K562 (cell line): Measurements from ENCODE around the gene MED19. TPM values are rescaled to one million over a fixed set of nuclear protein-coding genes. Genes with fewer than 3 reads are reported as not detected.

Experiments
- ATAC-seq: fragments of 200-7000 bp; cut with Tn5 transposase; 3 replicates; pipeline ENCODE4 v1.9.1; 2020; ENCODE audit warnings: moderate library complexity
- BruUV-seq: library from RNA; stranded (reverse); fragments of 400-500 nt; replicated peaks from 2 replicates; lab custom pipeline; 2021; lab: Mats Ljungman, UMichigan
- CTCF ChIA-PET: fragments of 300-600 bp; formaldehyde crosslinking; extraction: SDS; loops from one replicate; lab custom pipeline; 2021; ENCODE audit warnings: low intra/inter-chr PET ratio; lab: Yijun Ruan, JAX
- POLR2A ChIA-PET: fragments of 300-600, 350-650 bp; sonication (Branson Sonifier 250); formaldehyde crosslinking; extraction: SDS; loops from one replicate; lab custom pipeline; 2021; ENCODE audit warnings: antibody characterized with exemption, inconsistent platforms; lab: Yijun Ruan, JAX
- DNase-seq, 4 experiments: peaks; one replicate each; pipeline versions ENCODE4 v3.0.0 to v3.0.0-alpha.2; 2011 to 2018; ENCODE audit warnings: low spot score in 3 of 4, mixed read lengths in 3 of 4; ENCODE audit errors: extremely low read depth in 1 of 4
- FAIRE-seq: peaks from 2 replicates; lab custom pipeline; 2011; peaks lifted over from hg19 to GRCh38; lab: Jason Lieb, UNC
- H2AFZ ChIP-seq: 2 replicates; pipeline ENCODE4 v1.6.0; 2011; ENCODE audit warnings: low read depth, low read length, control low read depth, inconsistent platforms
- H3K27ac ChIP-seq: fragments of 200-600 bp; 3 replicates; pipeline ENCODE4 v1.8.0; 2011; ENCODE audit warnings: low read depth, mild to moderate bottlenecking, control low read depth, inconsistent platforms, low read length, moderate library complexity, mixed read lengths; ENCODE audit errors: extremely low read depth
- H3K27me3 ChIP-seq, 2 experiments: fragments of 300-600 bp in 1 of 2; 2 replicates in 1 of 2; 3 replicates in 1 of 2; pipeline versions ENCODE4 v1.6.0 to v1.8.0; 2011; ENCODE audit warnings: inconsistent platforms in 2 of 2, low read length in 2 of 2, mild to moderate bottlenecking in 1 of 2, mixed read lengths in 1 of 2, moderate library complexity in 1 of 2; ENCODE audit not compliant: control insufficient read depth in 2 of 2, insufficient read depth in 2 of 2
- H3K36me3 ChIP-seq: fragments of 300-600 bp; 3 replicates; pipeline ENCODE4 v1.8.0; 2011; ENCODE audit warnings: mild to moderate bottlenecking, low read length, inconsistent platforms; ENCODE audit not compliant: control insufficient read depth, insufficient read depth
- H3K4me1 ChIP-seq, 2 experiments: fragments of 200-600 bp in 1 of 2; replicated peaks in 1 of 2; 2 replicates in 1 of 2; 3 replicates in 1 of 2; pipeline versions ENCODE4 v1.5.1 to v1.8.0; 2011; ENCODE audit warnings: inconsistent platforms in 2 of 2, low read length in 2 of 2, mild to moderate bottlenecking in 1 of 2, mixed read lengths in 1 of 2, moderate library complexity in 1 of 2; ENCODE audit not compliant: control insufficient read depth in 2 of 2, insufficient read depth in 2 of 2
- H3K4me2 ChIP-seq: 2 replicates; pipeline ENCODE4 v1.6.1; 2011; ENCODE audit warnings: low read length, control low read depth, inconsistent platforms, mixed read lengths; ENCODE audit not compliant: insufficient read depth
- H3K4me3 ChIP-seq: fragments of 200-600 bp; sonication (generic), shearing (Covaris generic); 2 replicates; pipeline ENCODE4 v1.5.1; 2016; ENCODE audit warnings: control low read depth, inconsistent platforms
- H3K79me2 ChIP-seq: fragments of 200-600 bp; 3 replicates; pipeline ENCODE4 v1.8.0; 2011; ENCODE audit warnings: low read length, inconsistent platforms; ENCODE audit not compliant: control insufficient read depth, insufficient read depth
- H3K9ac ChIP-seq, 2 experiments: 2 replicates each; pipeline versions ENCODE4 v1.6.0 to v1.6.1; 2011; ENCODE audit warnings: low read depth in 2 of 2, low read length in 2 of 2, control low read depth in 1 of 2, inconsistent platforms in 1 of 2, mild to moderate bottlenecking in 1 of 2, mixed read lengths in 1 of 2; ENCODE audit not compliant: insufficient read depth in 1 of 2
- H3K9me1 ChIP-seq: one replicate; pipeline ENCODE4 v1.6.0; 2011; ENCODE audit warnings: inconsistent platforms, mild to moderate bottlenecking, low read length, moderate library complexity; ENCODE audit not compliant: control insufficient read depth, insufficient read depth
- H3K9me3 ChIP-seq: replicated peaks from 2 replicates; pipeline ENCODE4 v1.5.1; 2011; ENCODE audit warnings: low read depth, low read length, inconsistent platforms; ENCODE audit not compliant: control insufficient read depth, insufficient read depth
- H4K20me1 ChIP-seq: replicated peaks from 2 replicates; pipeline ENCODE4 v1.6.1; 2011; ENCODE audit warnings: low read length, inconsistent platforms, mixed read lengths; ENCODE audit not compliant: control insufficient read depth, insufficient read depth
- CBX5 ChIP-seq: IDR thresholded peaks from 2 replicates; pipeline ENCODE4 v1.6.1; 2014; ENCODE audit warnings: low read depth, borderline replicate concordance
- CC2D1A ChIP-seq: fragments of 450-650 bp; IDR thresholded peaks from 2 replicates; pipeline ENCODE4 v1.6.1; 2017; ENCODE audit warnings: mild to moderate bottlenecking
- CHD2 ChIP-seq: IDR thresholded peaks from 2 replicates; pipeline ENCODE4 v1.6.1; 2011; ENCODE audit warnings: low read depth, low read length
- EWSR1 ChIP-seq: fragments of 450-650 bp; IDR thresholded peaks from 2 replicates; pipeline ENCODE4 v1.6.1; 2018; ENCODE audit warnings: borderline replicate concordance, mild to moderate bottlenecking, low read depth, moderate library complexity; ENCODE audit not compliant: partially characterized antibody
- NCOR1 ChIP-seq: fragments of 450-650 bp; IDR thresholded peaks from 2 replicates; pipeline ENCODE4 v1.6.1; 2016; ENCODE audit warnings: mild to moderate bottlenecking, moderate library complexity
- NRF1 ChIP-seq, 2 experiments: fragments of 450-650 bp; IDR thresholded peaks in 1 of 2; conservative IDR thresholded peaks in 1 of 2; 2 replicates each; pipeline ENCODE4 v1.6.1; 2014; ENCODE audit warnings: mild to moderate bottlenecking in 2 of 2
- POLR2H ChIP-seq: IDR thresholded peaks from 2 replicates; pipeline ENCODE4 v1.6.1; 2016; ENCODE audit warnings: missing genetic modification characterization, low read depth, mild to moderate bottlenecking, control low read depth, missing compliant biosample characterization, moderate library complexity
- RBM22 ChIP-seq: fragments of 200-400 bp; formaldehyde crosslinking; IDR thresholded peaks from 2 replicates; pipeline ENCODE4 v1.6.1; 2018; ENCODE audit warnings: low read length, low read depth; ENCODE audit not compliant: poor library complexity, severe bottlenecking
- RBM34 ChIP-seq: fragments of 200-400 bp; formaldehyde crosslinking; IDR thresholded peaks from 2 replicates; pipeline ENCODE4 v1.6.1; 2018; ENCODE audit warnings: low read length, borderline replicate concordance; ENCODE audit not compliant: insufficient read depth
- RFX5 ChIP-seq: IDR thresholded peaks from 2 replicates; pipeline ENCODE4 v1.6.1; 2011; ENCODE audit warnings: low read depth, mild to moderate bottlenecking, improper control_type of control experiment, low read length
- SMAD2 ChIP-seq: fragments of 150-350 bp; IDR thresholded peaks from 2 replicates; pipeline ENCODE4 v1.6.1; 2014; ENCODE audit warnings: low read depth, mild to moderate bottlenecking, low read length
- ZNF12 ChIP-seq: sonication (generic); formaldehyde crosslinking; IDR thresholded peaks from 2 replicates; pipeline ENCODE4 v1.4.0; 2020; ENCODE audit warnings: mild to moderate bottlenecking, missing genetic modification reagents
- ZNF175 ChIP-seq: fragments of 200-800 bp; sonication (Bioruptor generic); IDR thresholded peaks from 2 replicates; pipeline ENCODE4 v1.6.1; 2016; ENCODE audit warnings: low read depth, mild to moderate bottlenecking, missing genetic modification characterization, missing compliant biosample characterization
- ZNF197 ChIP-seq: fragments of 200-800 bp; sonication (Bioruptor generic); IDR thresholded peaks from 2 replicates; pipeline ENCODE4 v1.6.1; 2016; ENCODE audit warnings: low read depth, missing genetic modification characterization, missing compliant biosample characterization
- WGBS: fragments of 100-300 bp; shearing (Covaris generic); methylation state at CpG from one replicate; pipeline ENCODE4 v1.1.6; 2016; ENCODE audit warnings: low coverage, mixed read lengths; ENCODE audit not compliant: insufficient coverage; ENCODE audit errors: missing lambda C conversion rate; 5-methylcytosine and 5-hydroxymethylcytosine counted together
- in situ Hi-C: fragments of 300-500 bp; cut with MboI; formaldehyde crosslinking; loops from 4 replicates; pipeline ENCODE4 v1.15.0; 2018; ENCODE audit warnings: inconsistent platforms, mixed read lengths
- intact Hi-C: fragments of 100-400 bp; cut with micrococcal nuclease; formaldehyde crosslinking; loops from 2 replicates; pipeline ENCODE4 v1.14.2; 2022
- polyA plus RNA-seq, 8 experiments: library from polyadenylated mRNA; depleted of rRNA in 4 of 8; stranded (reverse) in 5 of 8; unstranded in 3 of 8; fragments of >200 nt; fragmentation: Nextera tagmentation in 2 of 8; fragmentation: Illumina TruSeq in 1 of 8; extraction: Ambion mirVana in 2 of 8; extraction: Trizol in 1 of 8; gene quantifications; 2 replicates each; pipeline versions ENCODE4 v1.2.1 to v1.2.3, GENCODE V29; 2011 to 2014; ENCODE audit warnings: inconsistent platforms in 1 of 8, missing spikeins in 1 of 8
- total RNA-seq, 7 experiments: library from RNA; depleted of rRNA in 6 of 7; stranded (reverse); fragments of >200 nt in 6 of 7; fragmentation: Illumina TruSeq in 2 of 7; extraction: Trizol in 2 of 7; gene quantifications; 2 replicates each; pipeline versions ENCODE4 v1.2.1 to v1.2.3, GENCODE V29; 2011 to 2021; ENCODE audit warnings: low replicate concordance in 1 of 7
- TF ChIP-seq, protein P1 (sequence below): sonication (generic); formaldehyde crosslinking; IDR thresholded peaks from 2 replicates; pipeline ENCODE4 v1.8.1; 2023; ENCODE audit warnings: mild to moderate bottlenecking, missing genetic modification reagents

The MED19 gene
- total and polyA plus RNA-seq, 9 of the 15 experiments (the other 6 are each of a cell fraction or from before 2014, with no cell fraction given): 7.3 to 23.5 (median 15.0) TPM

GRCh38 chr11:57741132-57742086 lies 29.4 kb upstream of the MED19 start, which contains the start of gene SELENOH:
Gene SELENOH (plus strand): TSS chr11:57741491. CDS start chr11:57741596, 105 bp downstream.
- BruUV-seq: TSS peak; percentile 65
- ATAC-seq (peak; percentile 96), DNase-seq (peak; percentile 88 to 98 (median 92)), FAIRE-seq (peak; percentile 93)
- H3K4me3 ChIP-seq: peak within 1 kb of the TSS; percentile 70
- H3K36me3 ChIP-seq: peaks cover 88% of the 10 kb centered on the region
- no peaks in the 10 kb centered on the region for H3K27me3 ChIP-seq
- H3K4me1 ChIP-seq: peaks cover 10 to 11% of the 10 kb centered on the region in 2 experiments; a peak in 4 of 5 replicates
- ChIA-PET POLR2A (interaction anchor here (0.6 to 2.7 kb wide), 22 partner anchors 7 to 423 kb away, joined by 3 to 25 read pairs (median 4); partner anchors contain the start of genes BTBD18, CTNND1 and MED19), CTCF (no interaction called here)
- WGBS: under 1% methylated on average over 59 of the region's 75 CpGs
- peak within 1 kb of the TSS; percentile 86 for H3K27ac ChIP-seq
- intact Hi-C loops: loop anchor here (1.0 kb wide), 2 partner anchors 27 to 74 kb away; no protein-coding TSS in a partner anchor
- peaks cover 42% of the 10 kb centered on the region for H3K79me2 ChIP-seq
- no peaks in the 10 kb centered on the region for H3K9me3 ChIP-seq
- H2AFZ ChIP-seq: peak within 1 kb of the TSS; percentile 84
- H3K4me2 ChIP-seq: peak within 1 kb of the TSS; percentile 90
- peak within 1 kb of the TSS; percentile 90 to 97 for H3K9ac ChIP-seq
- in situ Hi-C loops: no loop called here
- no peaks in the 10 kb centered on the region for H4K20me1 ChIP-seq
- no peaks in the 10 kb centered on the region for H3K9me1 ChIP-seq
- TF ChIP-seq RFX5 (peak; percentile 76), POLR2H (tag) (peak; percentile 88), ZNF197 (CRISPR knock-in tag) (0 out of 2 replicates have a peak, but pooled peaks have one; percentile 51), CBX5 (peak; percentile 80; the same call in 1 of the 2 replicates), ZNF12 (CRISPR knock-in tag) (0 out of 2 replicates have a peak, but pooled peaks have one; percentile 60), ZNF175 (CRISPR knock-in tag) (peak; percentile 72; the same call in 1 of the 2 replicates), RBM22 (peak; percentile 99), CC2D1A (0 out of 2 replicates have a peak, but pooled peaks have one; percentile 32), CHD2 (peak; percentile 46; the same call in 1 of the 2 replicates), NCOR1 (peak; percentile 65; the same call in 1 of the 2 replicates), EWSR1 (no peak), RBM34 (no peak), SMAD2 (no peak), NRF1 (conservative IDR thresholded peaks at IDR 0.05 in 1 of 2, IDR thresholded peaks at IDR 0.05 in 1 of 2) (peak in 1 of 2 experiments; percentile 53; a peak in 2 of 4 replicates)
- TF ChIP-seq, protein P1, sequence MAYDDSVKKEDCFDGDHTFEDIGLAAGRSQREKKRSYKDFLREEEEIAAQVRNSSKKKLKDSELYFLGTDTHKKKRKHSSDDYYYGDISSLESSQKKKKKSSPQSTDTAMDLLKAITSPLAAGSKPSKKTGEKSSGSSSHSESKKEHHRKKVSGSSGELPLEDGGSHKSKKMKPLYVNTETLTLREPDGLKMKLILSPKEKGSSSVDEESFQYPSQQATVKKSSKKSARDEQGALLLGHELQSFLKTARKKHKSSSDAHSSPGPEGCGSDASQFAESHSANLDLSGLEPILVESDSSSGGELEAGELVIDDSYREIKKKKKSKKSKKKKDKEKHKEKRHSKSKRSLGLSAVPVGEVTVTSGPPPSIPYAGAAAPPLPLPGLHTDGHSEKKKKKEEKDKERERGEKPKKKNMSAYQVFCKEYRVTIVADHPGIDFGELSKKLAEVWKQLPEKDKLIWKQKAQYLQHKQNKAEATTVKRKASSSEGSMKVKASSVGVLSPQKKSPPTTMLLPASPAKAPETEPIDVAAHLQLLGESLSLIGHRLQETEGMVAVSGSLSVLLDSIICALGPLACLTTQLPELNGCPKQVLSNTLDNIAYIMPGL: peak; percentile 90
